Sigmoid colon (tissue), 7 donors: ENCODE results near the gene ARID5A. TPM values are rescaled to one million over a fixed set of nuclear protein-coding genes. Genes with fewer than 3 reads are reported as not detected.
A peak's percentile ranks its signal among the peaks of the same experiment; 100 is the strongest.

Source experiments
- DNase-seq: peaks from one replicate; pipeline ENCODE4 v3.0.0-alpha.2; 2019
- H3K27ac ChIP-seq, 4 donors: fragments of 200-600 bp; sonication (generic); one replicate each; pipeline ENCODE4 v1.5.1; 2016 to 2019; ENCODE audit warnings: mild to moderate bottlenecking in 1 of 4
- H3K27me3 ChIP-seq, 3 donors: fragments of 200-600 bp; sonication (generic); one replicate each; pipeline ENCODE4 v1.5.1; 2019; ENCODE audit warnings: mild to moderate bottlenecking in 1 of 3
- H3K36me3 ChIP-seq, 4 donors: fragments of 200-600 bp; sonication (generic); one replicate each; pipeline ENCODE4 v1.5.1; 2016 to 2019
- H3K4me1 ChIP-seq, 4 donors: fragments of 200-600 bp; sonication (generic); one replicate each; pipeline ENCODE4 v1.5.1; 2017 to 2019
- H3K4me3 ChIP-seq, 4 donors: fragments of 200-600 bp; sonication (generic); one replicate each; pipeline ENCODE4 v1.5.1; 2017 to 2019; ENCODE audit warnings: mild to moderate bottlenecking in 2 of 4, moderate library complexity in 1 of 4
- H3K9me3 ChIP-seq, 4 donors: fragments of 200-600 bp in 3 of 4; sonication (generic) in 3 of 4; one replicate each; pipeline versions ENCODE4 v1.5.1 to v1.6.1; 2013 to 2019
- CTCF ChIP-seq, 4 experiments: fragments of 450-650 bp in 3 of 4; fragments of 200-600 bp in 1 of 4; IDR thresholded peaks; one replicate each; pipeline ENCODE4 v1.5.1; 2016 to 2019; ENCODE audit warnings: antibody characterized with exemption in 4 of 4, mild to moderate bottlenecking in 3 of 4, moderate library complexity in 2 of 4
- EP300 ChIP-seq, 4 donors: sonication (generic); formaldehyde crosslinking; IDR thresholded peaks; one replicate each; pipeline ENCODE4 v1.6.1; 2017; ENCODE audit warnings: antibody characterized with exemption in 4 of 4
- POLR2A ChIP-seq, 2 donors: fragments of 450-650 bp; IDR thresholded peaks; one replicate each; pipeline ENCODE4 v1.6.1; 2016; ENCODE audit warnings: antibody characterized with exemption in 2 of 2, mild to moderate bottlenecking in 2 of 2, moderate library complexity in 2 of 2
- POLR2AphosphoS5 ChIP-seq, 4 donors: sonication (generic); formaldehyde crosslinking; IDR thresholded peaks; one replicate each; pipeline ENCODE4 v1.6.1; 2017; ENCODE audit warnings: antibody characterized with exemption in 4 of 4
- WGBS, 2 donors: extraction: QIAGEN DNeasy Blood & Tissue Kit; methylation state at CpG; one replicate each; pipeline ENCODE4 v1.1.7; 2013; 5-methylcytosine and 5-hydroxymethylcytosine counted together
- intact Hi-C: fragments of 100-400 bp; cut with DNase I; formaldehyde crosslinking; loops from one replicate; pipeline ENCODE4 v1.15.1; 2023
- polyA plus RNA-seq, 3 donors: library from polyadenylated mRNA; stranded (reverse); fragments of 200-250 nt; gene quantifications; one replicate each; pipeline ENCODE4 v1.2.3, GENCODE V29; 2013
- total RNA-seq, 4 donors: library from RNA; depleted of rRNA; stranded (reverse); fragments of >200 nt; gene quantifications; one replicate each; pipeline ENCODE4 v1.1.0, GENCODE V29; 2016
- donor health status: healthy with polysubstance abuse.
- donor health status: Bipolar disorder and iron deficiency.
- donor health status: healthy.

ARID5A gene
- total and polyA plus RNA-seq, 7 donors: 7.8 to 179 (median 17.9) TPM

- 95% methylated on average over 4 of the region's 4 CpGs for WGBS, 2 donors
Observed at GRCh38 chr2:96541398-96542152, 5.0 kb downstream of the ARID5A start.

GRCh38 chr2:96542357-96542977 is 5.9 kb downstream of the ARID5A start:
- Histone ChIP-seq H3K27me3 (no peaks in the 10 kb centered on the region), H3K4me1 (peaks cover 0 to 46% (median 38%) of the 10 kb centered on the region in 4 donors), H3K36me3 (peaks cover 0 to 10% (median 3%) of the 10 kb centered on the region in 4 donors), H3K27ac (no peak overlapping the region), H3K4me3 (no peak overlapping the region), H3K9me3 (no peaks in the 10 kb centered on the region)
- TF ChIP-seq POLR2A (IDR thresholded peaks at IDR 0.05) (no peak), EP300 (IDR thresholded peaks at IDR 0.05) (no peak), CTCF (IDR thresholded peaks at IDR 0.05) (no peak)
- intact Hi-C loops: no loop called here
- no peak for DNase-seq
- 93 to 94% methylated on average over 8 of the region's 8 CpGs for WGBS, 2 donors

More at GRCh38 chr2:96541398-96542152, 5.0 kb downstream of the ARID5A start:
- peaks cover 0 to 5% (median 2%) of the 10 kb centered on the region in 4 donors for H3K36me3 ChIP-seq
- TF ChIP-seq POLR2AphosphoS5 (IDR thresholded peaks at IDR 0.05) (no peak), CTCF (IDR thresholded peaks at IDR 0.05) (no peak), EP300 (IDR thresholded peaks at IDR 0.05) (no peak), POLR2A (IDR thresholded peaks at IDR 0.05) (no peak)
- DNase-seq: peak; percentile 43
- intact Hi-C loops: no loop called here
- no peaks in the 10 kb centered on the region for H3K27me3 ChIP-seq
- peak overlapping the region in 1 of 4 donors; percentile 99 for H3K27ac ChIP-seq
- H3K9me3 ChIP-seq: no peaks in the 10 kb centered on the region
- H3K4me1 ChIP-seq: peaks cover 0 to 48% (median 38%) of the 10 kb centered on the region in 4 donors
- H3K4me3 ChIP-seq: no peak overlapping the region

- Histone ChIP-seq H3K9me3 (no peaks in the 10 kb centered on the region), H3K36me3 (peaks cover 6 to 48% (median 27%) of the 10 kb centered on the region in 4 donors), H3K4me1 (peaks cover 0 to 11% (median 7%) of the 10 kb centered on the region in 4 donors), H3K27ac (no peak overlapping the region), H3K27me3 (no peaks in the 10 kb centered on the region), H3K4me3 (no peak overlapping the region)
- intact Hi-C loops: no loop called here
- WGBS, 2 donors: 84 to 93% methylated on average over 5 of the region's 5 CpGs
- DNase-seq: no peak
- TF ChIP-seq EP300 (IDR thresholded peaks at IDR 0.05): no peak
Observed at GRCh38 chr2:96546321-96546720, 9.8 kb downstream of the ARID5A start.

GRCh38 chr2:96546797-96547196 is 10.2 kb downstream of the ARID5A start:
- DNase-seq: no peak
- Histone ChIP-seq H3K27me3 (no peaks in the 10 kb centered on the region), H3K36me3 (peaks cover 6 to 52% (median 30%) of the 10 kb centered on the region in 4 donors), H3K9me3 (no peaks in the 10 kb centered on the region), H3K4me1 (peaks cover 0 to 6% (median 2%) of the 10 kb centered on the region in 4 donors), H3K4me3 (no peak overlapping the region), H3K27ac (no peak overlapping the region)
- WGBS, 2 donors: 79 to 88% methylated on average over 8 of the region's 8 CpGs
- TF ChIP-seq POLR2A (IDR thresholded peaks at IDR 0.05): no peak
- TF ChIP-seq CTCF (IDR thresholded peaks at IDR 0.05): no peak
- TF ChIP-seq POLR2AphosphoS5 (IDR thresholded peaks at IDR 0.05): no peak
- TF ChIP-seq EP300 (IDR thresholded peaks at IDR 0.05): no peak
- intact Hi-C loops: no loop called here

- H3K36me3 ChIP-seq: peaks cover 6 to 57% (median 32%) of the 10 kb centered on the region in 4 donors
- DNase-seq: no peak
- H3K4me3 ChIP-seq: no peak overlapping the region
- H3K27ac ChIP-seq: no peak overlapping the region
- no peak for TF ChIP-seq POLR2A (IDR thresholded peaks at IDR 0.05)
- TF ChIP-seq POLR2AphosphoS5 (IDR thresholded peaks at IDR 0.05): no peak
- TF ChIP-seq CTCF (IDR thresholded peaks at IDR 0.05): no peak
- no peak for TF ChIP-seq EP300 (IDR thresholded peaks at IDR 0.05)
- WGBS, 2 donors: 80 to 87% methylated on average over 7 of the region's 7 CpGs
- H3K4me1 ChIP-seq: peaks cover 0 to 4% (median 0%) of the 10 kb centered on the region in 4 donors
- H3K27me3 ChIP-seq: no peaks in the 10 kb centered on the region
- intact Hi-C loops: no loop called here
- no peaks in the 10 kb centered on the region for H3K9me3 ChIP-seq
Observed at GRCh38 chr2:96547203-96547641, 10.7 kb downstream of the ARID5A start.
